DOHH2 (cell line): ENCODE data around the gene CCHCR1.

Source experiments
- H3F3A ChIP-seq: fragments of 200-600 bp; sonication (generic), shearing (Covaris generic); 2 replicates; pipeline ENCODE4 v1.6.0; 2016; ENCODE audit warnings: antibody characterized with exemption, mild to moderate bottlenecking; ENCODE audit not compliant: control insufficient read depth, insufficient read depth
- H3K27ac ChIP-seq: fragments of 200-600 bp; sonication (generic); 2 replicates; pipeline ENCODE4 v1.5.1; 2014; ENCODE audit warnings: low read depth, mild to moderate bottlenecking, low read length, moderate library complexity
- H3K27me3 ChIP-seq: fragments of 200-600 bp; sonication (generic); 2 replicates; pipeline ENCODE4 v1.6.1; 2014; ENCODE audit warnings: mild to moderate bottlenecking, low read length, mixed read lengths; ENCODE audit not compliant: control insufficient read depth
- H3K36me3 ChIP-seq: fragments of 200-600 bp; sonication (generic); 2 replicates; pipeline ENCODE4 v1.6.1; 2014; ENCODE audit warnings: mild to moderate bottlenecking, low read length, moderate library complexity, mixed read lengths; ENCODE audit not compliant: control insufficient read depth
- H3K4me1 ChIP-seq: fragments of 200-600 bp; sonication (generic); 2 replicates; pipeline ENCODE4 v1.6.1; 2014; ENCODE audit warnings: mild to moderate bottlenecking, low read length, mixed read lengths; ENCODE audit not compliant: control insufficient read depth
- H3K4me2 ChIP-seq: fragments of 200-600 bp; sonication (generic); 2 replicates; pipeline ENCODE4 v1.6.0; 2014; ENCODE audit warnings: mild to moderate bottlenecking, low read length, moderate library complexity
- H3K4me3 ChIP-seq: fragments of 200-600 bp; sonication (generic); 2 replicates; pipeline ENCODE4 v1.5.1; 2014; ENCODE audit warnings: mild to moderate bottlenecking, low read length, mixed read lengths
- H3K79me2 ChIP-seq: fragments of 200-600 bp; sonication (generic); 2 replicates; pipeline ENCODE4 v1.6.1; 2014; ENCODE audit warnings: mild to moderate bottlenecking, low read length, mixed read lengths; ENCODE audit not compliant: control insufficient read depth
- H3K9me2 ChIP-seq: fragments of 200-600 bp; sonication (generic); replicated peaks from 2 replicates; pipeline ENCODE4 v1.6.1; 2014; ENCODE audit warnings: mild to moderate bottlenecking, low read length, mixed read lengths; ENCODE audit not compliant: control insufficient read depth
- H3K9me3 ChIP-seq: fragments of 200-600 bp; sonication (generic); 2 replicates; pipeline ENCODE4 v1.6.1; 2014; ENCODE audit warnings: antibody characterized with exemption, low read length, mixed read lengths; ENCODE audit not compliant: control insufficient read depth, insufficient read depth
- H4K20me1 ChIP-seq: fragments of 200-600 bp; sonication (generic); 2 replicates; pipeline ENCODE4 v1.6.0; 2014; ENCODE audit warnings: low read depth, mild to moderate bottlenecking, antibody characterized with exemption, low read length, moderate library complexity; ENCODE audit not compliant: control insufficient read depth, insufficient read depth
- EZH2phosphoT487 ChIP-seq: fragments of 200-600 bp; sonication (generic); IDR thresholded peaks from 2 replicates; pipeline ENCODE4 v1.6.1; 2017; ENCODE audit warnings: borderline replicate concordance, mild to moderate bottlenecking, antibody characterized with exemption, low read length, moderate library complexity, mixed read lengths
- TF ChIP-seq, protein P1 (sequence below): fragments of 200-600 bp; sonication (generic); IDR thresholded peaks from one replicate; pipeline ENCODE4 v1.5.1; 2014; ENCODE audit warnings: antibody characterized with exemption, mild to moderate bottlenecking, low read depth, low read length; ENCODE audit not compliant: poor library complexity, severe bottlenecking

The CCHCR1 gene

DNA sequence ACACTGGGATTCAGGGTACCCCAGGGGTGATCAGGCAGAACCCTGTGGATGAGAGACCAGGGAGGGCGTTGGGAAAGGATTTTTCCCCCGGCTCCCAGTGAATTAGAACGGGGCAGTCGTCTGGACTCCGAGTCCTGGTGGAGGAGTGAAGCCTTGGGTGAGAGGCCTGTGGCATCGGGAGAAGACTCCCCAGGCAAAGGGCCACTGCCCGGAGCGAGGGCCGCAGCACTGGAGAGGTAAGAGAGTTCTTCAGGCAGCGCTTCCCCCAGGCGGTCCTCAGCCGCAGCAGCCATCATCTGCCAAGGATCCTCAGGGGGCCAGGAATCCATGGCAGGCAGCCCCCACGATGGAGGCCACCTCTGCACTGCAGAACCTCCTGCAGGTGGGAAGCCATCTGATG lies 45.9 kb downstream of the CCHCR1 start:
- no peak overlapping the region for H3K4me2 ChIP-seq
- no peaks in the 10 kb centered on the region for H4K20me1 ChIP-seq
- TF ChIP-seq, protein P1, sequence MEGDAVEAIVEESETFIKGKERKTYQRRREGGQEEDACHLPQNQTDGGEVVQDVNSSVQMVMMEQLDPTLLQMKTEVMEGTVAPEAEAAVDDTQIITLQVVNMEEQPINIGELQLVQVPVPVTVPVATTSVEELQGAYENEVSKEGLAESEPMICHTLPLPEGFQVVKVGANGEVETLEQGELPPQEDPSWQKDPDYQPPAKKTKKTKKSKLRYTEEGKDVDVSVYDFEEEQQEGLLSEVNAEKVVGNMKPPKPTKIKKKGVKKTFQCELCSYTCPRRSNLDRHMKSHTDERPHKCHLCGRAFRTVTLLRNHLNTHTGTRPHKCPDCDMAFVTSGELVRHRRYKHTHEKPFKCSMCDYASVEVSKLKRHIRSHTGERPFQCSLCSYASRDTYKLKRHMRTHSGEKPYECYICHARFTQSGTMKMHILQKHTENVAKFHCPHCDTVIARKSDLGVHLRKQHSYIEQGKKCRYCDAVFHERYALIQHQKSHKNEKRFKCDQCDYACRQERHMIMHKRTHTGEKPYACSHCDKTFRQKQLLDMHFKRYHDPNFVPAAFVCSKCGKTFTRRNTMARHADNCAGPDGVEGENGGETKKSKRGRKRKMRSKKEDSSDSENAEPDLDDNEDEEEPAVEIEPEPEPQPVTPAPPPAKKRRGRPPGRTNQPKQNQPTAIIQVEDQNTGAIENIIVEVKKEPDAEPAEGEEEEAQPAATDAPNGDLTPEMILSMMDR = no peak
- TF ChIP-seq EZH2phosphoT487 = no peak
- no peak overlapping the region for H3K27ac ChIP-seq
- no peak overlapping the region for H3K4me3 ChIP-seq
- no peaks in the 10 kb centered on the region for H3F3A ChIP-seq
- H3K9me2 ChIP-seq = no peaks in the 10 kb centered on the region
- no peaks in the 10 kb centered on the region for H3K9me3 ChIP-seq
- H3K36me3 ChIP-seq = no peaks in the 10 kb centered on the region
- no peaks in the 10 kb centered on the region for H3K79me2 ChIP-seq
- peaks cover 11% of the 10 kb centered on the region; the same call in 1 of the 2 replicates for H3K27me3 ChIP-seq
- H3K4me1 ChIP-seq = no peaks in the 10 kb centered on the region

DNA sequence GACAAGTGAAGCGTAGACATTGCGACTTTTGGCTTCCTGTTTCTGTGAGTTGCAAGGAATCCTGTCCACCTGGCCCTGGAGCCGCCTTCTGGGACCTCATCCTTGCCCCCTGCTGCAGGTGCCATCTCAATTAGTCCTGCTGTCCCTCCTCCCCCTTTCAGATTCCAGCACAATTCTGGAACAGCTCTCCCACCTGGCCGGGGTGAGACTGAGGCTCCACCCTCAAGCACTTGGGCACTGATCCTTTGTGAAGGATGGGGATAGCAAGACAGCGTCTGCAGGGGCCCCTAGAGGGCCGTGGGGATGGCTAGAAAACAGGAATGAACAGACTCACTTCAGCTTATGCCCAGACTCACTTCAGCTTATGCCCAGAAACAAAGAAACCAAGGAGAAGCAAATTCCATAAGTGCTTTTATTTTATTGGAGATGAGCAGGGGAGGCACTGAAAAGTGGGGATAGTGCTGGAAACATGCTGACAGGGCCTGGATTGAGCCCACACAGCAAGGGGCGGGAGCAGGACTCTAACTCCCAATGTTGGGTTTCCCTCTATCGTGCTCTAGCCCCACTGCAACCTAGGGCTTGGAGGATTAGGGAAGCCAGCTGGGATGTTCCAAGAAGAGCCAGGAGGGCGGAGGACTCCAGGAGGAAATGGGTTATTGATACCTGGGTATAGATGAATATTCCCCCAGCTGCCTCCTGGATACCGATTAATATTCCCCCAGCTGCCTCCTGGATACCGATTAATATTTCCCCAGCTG lies 46.6 kb downstream of the CCHCR1 start:
- H3K27ac ChIP-seq = no peak overlapping the region
- no peak overlapping the region for H3K4me3 ChIP-seq
- no peaks in the 10 kb centered on the region for H3F3A ChIP-seq

DNA sequence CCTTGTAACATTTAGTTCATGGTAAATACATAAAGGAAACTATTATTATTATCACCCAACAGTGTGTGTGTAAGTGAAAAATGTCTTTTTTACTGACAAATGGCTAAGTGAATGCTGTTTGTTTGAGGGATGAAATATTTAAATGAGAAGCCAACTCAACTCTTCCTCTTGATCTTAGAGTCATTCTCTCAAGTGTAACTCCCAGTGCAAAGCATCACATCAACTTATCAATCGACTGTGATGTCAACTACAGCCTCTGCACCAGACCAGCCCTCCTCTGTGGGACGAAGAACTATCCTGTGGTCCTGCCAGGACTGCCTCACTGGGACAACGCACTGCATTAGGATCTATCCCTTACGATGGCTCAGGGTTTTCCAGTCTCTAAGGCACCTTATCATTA lies 50.5 kb downstream of the CCHCR1 start:
- H3K4me3 ChIP-seq = no peak overlapping the region
- no peaks in the 10 kb centered on the region for H3K9me3 ChIP-seq
- H3K4me2 ChIP-seq = no peak overlapping the region
- H3K79me2 ChIP-seq = no peaks in the 10 kb centered on the region
- no peaks in the 10 kb centered on the region for H3K9me2 ChIP-seq
- H3K4me1 ChIP-seq = no peaks in the 10 kb centered on the region
- H3K36me3 ChIP-seq = no peaks in the 10 kb centered on the region
- H3K27me3 ChIP-seq = peaks cover 4% of the 10 kb centered on the region; the same call in 1 of the 2 replicates
- H3F3A ChIP-seq = no peaks in the 10 kb centered on the region
- no peaks in the 10 kb centered on the region for H4K20me1 ChIP-seq
- TF ChIP-seq EZH2phosphoT487 = no peak
- TF ChIP-seq, protein P1 = no peak
- no peak overlapping the region for H3K27ac ChIP-seq

More for the DNA sequence above, 46.6 kb downstream of the CCHCR1 start:
- Histone ChIP-seq H3K36me3 (no peaks in the 10 kb centered on the region), H3K27me3 (peaks cover 11% of the 10 kb centered on the region; the same call in 1 of the 2 replicates), H3K9me3 (no peaks in the 10 kb centered on the region), H4K20me1 (no peaks in the 10 kb centered on the region), H3K9me2 (no peaks in the 10 kb centered on the region), H3K4me2 (no peak overlapping the region), H3K79me2 (no peaks in the 10 kb centered on the region), H3K4me1 (no peaks in the 10 kb centered on the region)
- TF ChIP-seq, protein P1 = no peak
- no peak for TF ChIP-seq EZH2phosphoT487
